ENCODE measurements around the gene TRIM14.

DNA sequence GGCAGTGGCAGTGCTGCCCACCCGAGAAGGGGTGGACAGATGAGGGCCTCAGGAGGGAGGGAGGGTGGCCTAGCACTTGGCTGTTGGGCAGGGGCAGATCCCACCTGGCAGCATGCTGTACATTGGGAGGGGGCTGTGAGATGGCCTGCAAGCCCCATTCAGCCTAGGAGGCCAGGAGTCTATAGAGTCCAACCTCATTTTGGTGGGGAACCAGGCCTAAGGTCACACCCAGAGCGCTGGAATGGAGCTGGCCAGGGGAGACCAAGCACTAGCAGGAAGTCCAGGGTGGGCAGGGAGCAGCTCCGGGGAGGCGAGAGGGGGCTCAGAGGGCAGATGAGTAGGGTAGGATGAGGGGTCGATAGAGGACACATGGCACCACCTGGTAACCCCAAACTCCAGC is 22.9 kb downstream of the TRIM14 start:
- TF ChIP-seq, protein P1, sequence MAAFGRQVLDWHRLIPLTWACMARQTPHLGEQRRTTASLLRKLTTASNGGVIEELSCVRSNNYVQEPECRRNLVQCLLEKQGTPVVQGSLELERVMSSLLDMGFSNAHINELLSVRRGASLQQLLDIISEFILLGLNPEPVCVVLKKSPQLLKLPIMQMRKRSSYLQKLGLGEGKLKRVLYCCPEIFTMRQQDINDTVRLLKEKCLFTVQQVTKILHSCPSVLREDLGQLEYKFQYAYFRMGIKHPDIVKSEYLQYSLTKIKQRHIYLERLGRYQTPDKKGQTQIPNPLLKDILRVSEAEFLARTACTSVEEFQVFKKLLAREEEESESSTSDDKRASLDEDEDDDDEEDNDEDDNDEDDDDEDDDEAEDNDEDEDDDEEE (CRISPR knock-in tag; IDR thresholded peaks at IDR 0.05): no peak
- TF ChIP-seq, protein P2, sequence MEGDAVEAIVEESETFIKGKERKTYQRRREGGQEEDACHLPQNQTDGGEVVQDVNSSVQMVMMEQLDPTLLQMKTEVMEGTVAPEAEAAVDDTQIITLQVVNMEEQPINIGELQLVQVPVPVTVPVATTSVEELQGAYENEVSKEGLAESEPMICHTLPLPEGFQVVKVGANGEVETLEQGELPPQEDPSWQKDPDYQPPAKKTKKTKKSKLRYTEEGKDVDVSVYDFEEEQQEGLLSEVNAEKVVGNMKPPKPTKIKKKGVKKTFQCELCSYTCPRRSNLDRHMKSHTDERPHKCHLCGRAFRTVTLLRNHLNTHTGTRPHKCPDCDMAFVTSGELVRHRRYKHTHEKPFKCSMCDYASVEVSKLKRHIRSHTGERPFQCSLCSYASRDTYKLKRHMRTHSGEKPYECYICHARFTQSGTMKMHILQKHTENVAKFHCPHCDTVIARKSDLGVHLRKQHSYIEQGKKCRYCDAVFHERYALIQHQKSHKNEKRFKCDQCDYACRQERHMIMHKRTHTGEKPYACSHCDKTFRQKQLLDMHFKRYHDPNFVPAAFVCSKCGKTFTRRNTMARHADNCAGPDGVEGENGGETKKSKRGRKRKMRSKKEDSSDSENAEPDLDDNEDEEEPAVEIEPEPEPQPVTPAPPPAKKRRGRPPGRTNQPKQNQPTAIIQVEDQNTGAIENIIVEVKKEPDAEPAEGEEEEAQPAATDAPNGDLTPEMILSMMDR (CRISPR knock-in tag; IDR thresholded peaks at IDR 0.05): no peak
- no peak for TF ChIP-seq ZNF354B (CRISPR knock-in tag; IDR thresholded peaks at IDR 0.05)
- no peak for TF ChIP-seq ZNF34 (CRISPR knock-in tag; IDR thresholded peaks at IDR 0.05; ENCODE audit: borderline replicate concordance)
- no peak for TF ChIP-seq PHF5A (CRISPR knock-in tag; IDR thresholded peaks at IDR 0.05; ENCODE audit: low read depth, unreplicated experiment)
- TF ChIP-seq SUZ12 (IDR thresholded peaks at IDR 0.05; ENCODE audit: low read depth, low read length): no peak
- no peak for TF ChIP-seq ZNF616 (CRISPR knock-in tag; IDR thresholded peaks at IDR 0.05; ENCODE audit: low read depth)
- no peak for TF ChIP-seq ZNF839 (CRISPR knock-in tag; IDR thresholded peaks at IDR 0.05; ENCODE audit: borderline replicate concordance)
- TF ChIP-seq, protein P3, sequence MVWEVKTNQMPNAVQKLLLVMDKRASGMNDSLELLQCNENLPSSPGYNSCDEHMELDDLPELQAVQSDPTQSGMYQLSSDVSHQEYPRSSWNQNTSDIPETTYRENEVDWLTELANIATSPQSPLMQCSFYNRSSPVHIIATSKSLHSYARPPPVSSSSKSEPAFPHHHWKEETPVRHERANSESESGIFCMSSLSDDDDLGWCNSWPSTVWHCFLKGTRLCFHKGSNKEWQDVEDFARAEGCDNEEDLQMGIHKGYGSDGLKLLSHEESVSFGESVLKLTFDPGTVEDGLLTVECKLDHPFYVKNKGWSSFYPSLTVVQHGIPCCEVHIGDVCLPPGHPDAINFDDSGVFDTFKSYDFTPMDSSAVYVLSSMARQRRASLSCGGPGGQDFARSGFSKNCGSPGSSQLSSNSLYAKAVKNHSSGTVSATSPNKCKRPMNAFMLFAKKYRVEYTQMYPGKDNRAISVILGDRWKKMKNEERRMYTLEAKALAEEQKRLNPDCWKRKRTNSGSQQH (CRISPR knock-in tag; IDR thresholded peaks at IDR 0.05; ENCODE audit: low read depth): no peak
- TF ChIP-seq, protein P4, sequence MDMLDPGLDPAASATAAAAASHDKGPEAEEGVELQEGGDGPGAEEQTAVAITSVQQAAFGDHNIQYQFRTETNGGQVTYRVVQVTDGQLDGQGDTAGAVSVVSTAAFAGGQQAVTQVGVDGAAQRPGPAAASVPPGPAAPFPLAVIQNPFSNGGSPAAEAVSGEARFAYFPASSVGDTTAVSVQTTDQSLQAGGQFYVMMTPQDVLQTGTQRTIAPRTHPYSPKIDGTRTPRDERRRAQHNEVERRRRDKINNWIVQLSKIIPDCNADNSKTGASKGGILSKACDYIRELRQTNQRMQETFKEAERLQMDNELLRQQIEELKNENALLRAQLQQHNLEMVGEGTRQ (IDR thresholded peaks at IDR 0.05; ENCODE audit: low read depth, low read length): no peak
- TF ChIP-seq, protein P4 (CRISPR knock-in tag; IDR thresholded peaks at IDR 0.05; ENCODE audit: borderline replicate concordance): no peak
- TF ChIP-seq CCAR2 (optimal IDR thresholded peaks at IDR 0.05; ENCODE audit: low read depth, low read length): no peak
- no peak for TF ChIP-seq NCOA5 (CRISPR knock-in tag; IDR thresholded peaks at IDR 0.05)

All from HepG2 (cell line).